ENCODE data around the gene NALF2. TPM values are rescaled to one million over a fixed set of nuclear protein-coding genes. Genes with fewer than 3 reads are reported as not detected.
A peak's percentile ranks its signal among the peaks of the same experiment; 100 is the strongest.

NALF2 gene
- total RNA-seq, 1 donor from 2014 or later = not detected

DNA sequence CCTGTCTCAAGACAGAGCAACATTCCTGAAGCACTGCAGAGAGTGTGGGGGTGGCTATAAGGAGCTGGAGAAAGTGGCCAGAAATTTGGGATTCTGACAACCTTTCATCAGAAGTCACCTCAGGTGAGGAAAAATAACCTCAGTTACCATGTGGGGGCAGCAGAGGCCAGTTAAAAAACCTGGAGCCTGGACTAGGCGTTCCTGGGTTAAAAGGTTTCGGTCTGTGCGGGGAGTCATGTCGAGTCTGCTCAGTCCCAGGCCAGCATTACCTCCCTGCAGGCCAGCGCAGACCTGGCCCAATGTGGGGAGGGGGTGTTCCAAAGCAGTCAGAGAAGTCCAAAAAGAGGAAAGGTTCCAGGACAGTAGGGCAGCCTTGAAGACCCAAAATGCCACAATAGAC, 10.9 kb upstream of the NALF2 start:
- peaks cover 17% of the 10 kb centered on the region for H3K9me3 Mint-ChIP-seq (ENCODE audit: low read depth)

GRCh38 chrX:69493766-69494165, 10.4 kb upstream of the NALF2 start:
- H3K27me3 Mint-ChIP-seq (ENCODE audit: low read depth) = peaks cover 11% of the 10 kb centered on the region
- no peak overlapping the region for H3K4me3 Mint-ChIP-seq (ENCODE audit: unreplicated experiment)
- H3K36me3 Mint-ChIP-seq (ENCODE audit: low read depth) = no peaks in the 10 kb centered on the region
- H3K27ac Mint-ChIP-seq (ENCODE audit: unreplicated experiment) = no peak overlapping the region
- TF ChIP-seq, protein P1, sequence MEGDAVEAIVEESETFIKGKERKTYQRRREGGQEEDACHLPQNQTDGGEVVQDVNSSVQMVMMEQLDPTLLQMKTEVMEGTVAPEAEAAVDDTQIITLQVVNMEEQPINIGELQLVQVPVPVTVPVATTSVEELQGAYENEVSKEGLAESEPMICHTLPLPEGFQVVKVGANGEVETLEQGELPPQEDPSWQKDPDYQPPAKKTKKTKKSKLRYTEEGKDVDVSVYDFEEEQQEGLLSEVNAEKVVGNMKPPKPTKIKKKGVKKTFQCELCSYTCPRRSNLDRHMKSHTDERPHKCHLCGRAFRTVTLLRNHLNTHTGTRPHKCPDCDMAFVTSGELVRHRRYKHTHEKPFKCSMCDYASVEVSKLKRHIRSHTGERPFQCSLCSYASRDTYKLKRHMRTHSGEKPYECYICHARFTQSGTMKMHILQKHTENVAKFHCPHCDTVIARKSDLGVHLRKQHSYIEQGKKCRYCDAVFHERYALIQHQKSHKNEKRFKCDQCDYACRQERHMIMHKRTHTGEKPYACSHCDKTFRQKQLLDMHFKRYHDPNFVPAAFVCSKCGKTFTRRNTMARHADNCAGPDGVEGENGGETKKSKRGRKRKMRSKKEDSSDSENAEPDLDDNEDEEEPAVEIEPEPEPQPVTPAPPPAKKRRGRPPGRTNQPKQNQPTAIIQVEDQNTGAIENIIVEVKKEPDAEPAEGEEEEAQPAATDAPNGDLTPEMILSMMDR (IDR thresholded peaks at IDR 0.05) = no peak
- peaks cover 12% of the 10 kb centered on the region for H3K9me3 Mint-ChIP-seq (ENCODE audit: low read depth)
- DNase-seq (ENCODE audit: low spot score) = no peak
- no peaks in the 10 kb centered on the region for H3K4me1 Mint-ChIP-seq (ENCODE audit: low read depth)

More for the DNA sequence above, 10.9 kb upstream of the NALF2 start:
- H3K4me3 Mint-ChIP-seq (ENCODE audit: unreplicated experiment) = no peak overlapping the region
- H3K27ac Mint-ChIP-seq (ENCODE audit: unreplicated experiment) = no peak overlapping the region
- no peak for DNase-seq (ENCODE audit: low spot score)
- no peaks in the 10 kb centered on the region for H3K4me1 Mint-ChIP-seq (ENCODE audit: low read depth)
- TF ChIP-seq, protein P1 (IDR thresholded peaks at IDR 0.05) = peak; percentile 66
- H3K27me3 Mint-ChIP-seq (ENCODE audit: low read depth) = peaks cover 10% of the 10 kb centered on the region
- no peaks in the 10 kb centered on the region for H3K36me3 Mint-ChIP-seq (ENCODE audit: low read depth)

DNA sequence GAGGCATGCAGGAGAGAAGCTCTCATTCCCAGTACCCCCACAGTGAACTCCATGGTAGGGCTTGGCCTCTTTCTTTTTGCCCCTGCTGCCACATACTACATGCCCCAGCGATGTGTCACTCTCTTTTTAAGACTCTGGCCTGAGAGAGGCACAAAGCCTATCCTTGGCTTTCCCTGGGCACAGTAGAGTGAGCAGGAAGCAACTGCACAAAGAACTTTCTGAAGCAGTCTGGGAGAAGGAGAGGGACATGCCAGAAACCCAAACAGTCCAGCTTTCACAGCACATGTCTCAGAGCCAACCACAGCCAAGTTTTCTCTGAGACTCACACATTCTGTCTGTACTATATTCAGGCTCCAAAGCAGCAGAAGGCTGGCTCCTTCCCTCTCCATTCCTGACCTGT, 7.9 kb upstream of the NALF2 start:
- no peak overlapping the region for H3K27ac Mint-ChIP-seq (ENCODE audit: unreplicated experiment)
- H3K4me1 Mint-ChIP-seq (ENCODE audit: low read depth) = no peaks in the 10 kb centered on the region
- H3K27me3 Mint-ChIP-seq (ENCODE audit: low read depth) = peaks cover 9% of the 10 kb centered on the region
- H3K9me3 Mint-ChIP-seq (ENCODE audit: low read depth) = peaks cover 7% of the 10 kb centered on the region
- no peak overlapping the region for H3K4me3 Mint-ChIP-seq (ENCODE audit: unreplicated experiment)
- DNase-seq (ENCODE audit: low spot score) = no peak
- TF ChIP-seq, protein P1 (IDR thresholded peaks at IDR 0.05) = no peak
- H3K36me3 Mint-ChIP-seq (ENCODE audit: low read depth) = no peaks in the 10 kb centered on the region

DNA sequence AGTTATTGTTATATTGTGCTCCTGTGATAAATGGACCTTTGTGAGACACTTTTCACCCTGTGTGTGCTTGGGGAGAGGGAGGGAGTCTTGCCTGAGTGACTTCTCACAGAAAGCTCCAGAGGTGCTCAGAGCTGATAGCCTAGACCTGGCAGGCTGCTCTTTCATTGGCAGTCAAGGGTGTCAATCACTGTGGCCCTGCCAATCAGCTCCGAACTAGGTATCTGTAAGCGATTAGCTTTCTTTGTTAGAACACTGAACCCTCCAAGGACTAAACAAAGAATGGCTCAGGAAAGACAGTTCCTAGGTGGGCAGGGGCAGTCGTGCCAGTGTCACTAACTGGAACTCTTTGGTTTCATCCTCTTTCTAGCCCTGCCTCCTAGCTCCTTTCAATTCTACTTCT, 2.7 kb upstream of the NALF2 start:
- Mint-ChIP-seq H3K9me3 (ENCODE audit: low read depth) (peaks cover 7% of the 10 kb centered on the region), H3K4me3 (ENCODE audit: unreplicated experiment) (no peak overlapping the region), H3K4me1 (ENCODE audit: low read depth) (peaks cover 3% of the 10 kb centered on the region), H3K27me3 (ENCODE audit: low read depth) (peaks cover 10% of the 10 kb centered on the region), H3K27ac (ENCODE audit: unreplicated experiment) (no peak overlapping the region), H3K36me3 (ENCODE audit: low read depth) (no peaks in the 10 kb centered on the region)
- no peak for DNase-seq (ENCODE audit: low spot score)
- TF ChIP-seq, protein P1 (IDR thresholded peaks at IDR 0.05) = no peak

- Mint-ChIP-seq H3K27ac (ENCODE audit: unreplicated experiment) (no peak overlapping the region), H3K36me3 (ENCODE audit: low read depth) (no peaks in the 10 kb centered on the region), H3K27me3 (ENCODE audit: low read depth) (peaks cover 11% of the 10 kb centered on the region), H3K4me1 (ENCODE audit: low read depth) (peaks cover 3% of the 10 kb centered on the region), H3K9me3 (ENCODE audit: low read depth) (peaks cover 7% of the 10 kb centered on the region), H3K4me3 (ENCODE audit: unreplicated experiment) (no peak overlapping the region)
- TF ChIP-seq, protein P1 (IDR thresholded peaks at IDR 0.05) = no peak
- DNase-seq (ENCODE audit: low spot score) = no peak
Observed at GRCh38 chrX:69503228-69503781, 821 bp upstream of the NALF2 start.
